ENCODE results near the gene SFSWAP. TPM values are rescaled to one million over a fixed set of nuclear protein-coding genes. Genes with fewer than 3 reads are reported as not detected.

The SFSWAP gene
- total RNA-seq, 4 donors from 2014 or later, result 49.8 to 88.8 (median 71.3) TPM

- WGBS, 2 donors, result 89 to 94% methylated on average over 14 to 20 of the region's 20 CpGs
- Histone ChIP-seq H3K4me1 (peaks cover 0 to 5% (median 0%) of the 10 kb centered on the region in 4 donors), H3K27me3 (no peaks in the 10 kb centered on the region), H3K27ac (no peak overlapping the region), H3K9me3 (no peaks in the 10 kb centered on the region), H3K36me3 (peaks cover 0 to 100% (median 26%) of the 10 kb centered on the region in 3 donors), H3K4me3 (no peak overlapping the region)
- TF ChIP-seq POLR2A (IDR thresholded peaks at IDR 0.05) (no peak), CTCF (IDR thresholded peaks at IDR 0.05) (no peak), EP300 (IDR thresholded peaks at IDR 0.05) (no peak)
- DNase-seq (ENCODE audit: low spot score in 2 of 2), result no peak
Measured at GRCh38 chr12:131753005-131753404, 42.1 kb downstream of the SFSWAP start.

- DNase-seq (ENCODE audit: low spot score in 2 of 2), result no peak
- Histone ChIP-seq H3K36me3 (peaks cover 0 to 100% (median 27%) of the 10 kb centered on the region in 3 donors), H3K27me3 (no peaks in the 10 kb centered on the region), H3K4me1 (peaks cover 0 to 5% (median 0%) of the 10 kb centered on the region in 4 donors), H3K4me3 (no peak overlapping the region), H3K27ac (no peak overlapping the region), H3K9me3 (no peaks in the 10 kb centered on the region)
- 93 to 95% methylated on average over 8 of the region's 8 CpGs for WGBS, 2 donors
- TF ChIP-seq POLR2A (IDR thresholded peaks at IDR 0.05), result no peak
- no peak for TF ChIP-seq CTCF (IDR thresholded peaks at IDR 0.05)
- TF ChIP-seq EP300 (IDR thresholded peaks at IDR 0.05), result no peak
Measured at GRCh38 chr12:131753757-131754156, 42.9 kb downstream of the SFSWAP start.

GRCh38 chr12:131754184-131754583 is 43.3 kb downstream of the SFSWAP start:
- Histone ChIP-seq H3K4me3 (no peak overlapping the region), H3K27me3 (no peaks in the 10 kb centered on the region), H3K27ac (no peak overlapping the region), H3K4me1 (peaks cover 0 to 5% (median 0%) of the 10 kb centered on the region in 4 donors), H3K36me3 (peaks cover 0 to 100% (median 27%) of the 10 kb centered on the region in 3 donors), H3K9me3 (no peaks in the 10 kb centered on the region)
- TF ChIP-seq CTCF (IDR thresholded peaks at IDR 0.05) (no peak), EP300 (IDR thresholded peaks at IDR 0.05) (no peak), POLR2A (IDR thresholded peaks at IDR 0.05) (no peak)
- whole genome bisulfite sequencing, 2 donors, result 93% methylated on average over 17 of the region's 17 CpGs
- DNase-seq (ENCODE audit: low spot score in 2 of 2), result no peak

- Histone ChIP-seq H3K27ac (no peak overlapping the region), H3K4me3 (no peak overlapping the region), H3K36me3 (peaks cover 0 to 95% (median 27%) of the 10 kb centered on the region in 3 donors), H3K27me3 (no peaks in the 10 kb centered on the region), H3K9me3 (no peaks in the 10 kb centered on the region), H3K4me1 (peaks cover 0 to 5% (median 0%) of the 10 kb centered on the region in 4 donors)
- TF ChIP-seq EP300 (IDR thresholded peaks at IDR 0.05) (no peak), CTCF (IDR thresholded peaks at IDR 0.05) (peak in 1 of 5 experiments; percentile 17), POLR2A (IDR thresholded peaks at IDR 0.05) (no peak)
- WGBS, 2 donors, result 74 to 81% methylated on average over 16 of the region's 16 CpGs
- DNase-seq (ENCODE audit: low spot score in 2 of 2), result no peak
Measured at GRCh38 chr12:131755305-131756113, 44.6 kb downstream of the SFSWAP start.

GRCh38 chr12:131756441-131756840 is 45.6 kb downstream of the SFSWAP start:
- no peak for TF ChIP-seq CTCF (IDR thresholded peaks at IDR 0.05)
- no peak for TF ChIP-seq EP300 (IDR thresholded peaks at IDR 0.05)
- TF ChIP-seq POLR2A (IDR thresholded peaks at IDR 0.05), result no peak
- 93% methylated on average over 18 of the region's 18 CpGs for WGBS, 2 donors
- no peak overlapping the region for H3K27ac ChIP-seq
- no peak for DNase-seq (ENCODE audit: low spot score in 2 of 2)
- peaks cover 0 to 3% (median 0%) of the 10 kb centered on the region in 4 donors for H3K4me1 ChIP-seq
- no peak overlapping the region for H3K4me3 ChIP-seq
- H3K27me3 ChIP-seq, result no peaks in the 10 kb centered on the region
- H3K9me3 ChIP-seq, result no peaks in the 10 kb centered on the region
- H3K36me3 ChIP-seq, result peaks cover 0 to 95% (median 27%) of the 10 kb centered on the region in 3 donors

Measured in tibial nerve (tissue), 4 donors.